Bone marrow (tissue), 2 donors: ENCODE data around the gene CDRT15L2.
"Not testable (repeated sequence)": the region's sequence is repeated elsewhere in the genome, so short reads cannot be mapped to it uniquely, and the experiment has no call there.

Experiments
- DNase-seq, 2 donors: peaks; one replicate each; lab custom pipeline; 2025; lab: John Stamatoyannopoulos, UW

CDRT15L2 gene

GRCh38 chr17:20575071-20575470, 4.5 kb upstream of the CDRT15L2 start:
- DNase-seq: not testable (repeated sequence)

- DNase-seq: not testable (repeated sequence)
Measured at GRCh38 chr17:20583891-20584577, 4.5 kb downstream of the CDRT15L2 start.

GRCh38 chr17:20588744-20589453, 9.4 kb downstream of the CDRT15L2 start:
- not testable (repeated sequence) for DNase-seq

- DNase-seq: not testable (repeated sequence)
Measured at GRCh38 chr17:20589454-20589810, 9.9 kb downstream of the CDRT15L2 start.

GRCh38 chr17:20591040-20591439, 11.5 kb downstream of the CDRT15L2 start:
- DNase-seq: not testable (repeated sequence)

GRCh38 chr17:20605568-20605967, 26.0 kb downstream of the CDRT15L2 start:
- not testable (repeated sequence) for DNase-seq

- not testable (repeated sequence) for DNase-seq
Measured at GRCh38 chr17:20609490-20609889, 30.0 kb downstream of the CDRT15L2 start.

- DNase-seq: no peak
Measured at GRCh38 chr17:20611309-20611708, 31.8 kb downstream of the CDRT15L2 start.

GRCh38 chr17:20612635-20613034, 33.1 kb downstream of the CDRT15L2 start:
- DNase-seq: no peak

- DNase-seq: no peak
Measured at GRCh38 chr17:20613248-20613647, 33.7 kb downstream of the CDRT15L2 start.

GRCh38 chr17:20613905-20614304, 34.4 kb downstream of the CDRT15L2 start:
- no peak for DNase-seq

- not testable (repeated sequence) for DNase-seq
Measured at GRCh38 chr17:20615461-20615860, 35.9 kb downstream of the CDRT15L2 start.
